PC-9 (cell line): ENCODE data around the gene LRRC4C. TPM values are rescaled to one million over a fixed set of nuclear protein-coding genes. Genes with fewer than 3 reads are reported as not detected.

Experiments
- BruUV-seq: library from RNA; stranded (reverse); fragments of 400-500 nt; replicated peaks from 2 replicates; lab custom pipeline; 2021; lab: Mats Ljungman, UMichigan
- CTCF ChIA-PET: fragments of 300-600 bp; sonication (Branson Sonifier 250); formaldehyde crosslinking; loops from one replicate; lab custom pipeline; 2022; ENCODE audit warnings: antibody characterized with exemption; lab: Charles Lee
- POLR2A ChIA-PET: fragments of 300-600 bp; sonication (Branson Sonifier 250); formaldehyde crosslinking; loops from one replicate; lab custom pipeline; 2022; ENCODE audit warnings: antibody characterized with exemption; ENCODE audit not compliant: unreplicated experiment; lab: Charles Lee
- DNase-seq, 2 experiments: peaks; one replicate each; pipeline versions ENCODE4 v3.0.0 to v3.0.0-alpha.2; 2015 to 2022; ENCODE audit warnings: mixed read lengths in 1 of 2
- H2AFZ ChIP-seq: fragments of 200-600 bp; sonication (generic); 2 replicates; pipeline ENCODE4 v1.8.1; 2017; ENCODE audit warnings: antibody characterized with exemption
- H3F3A ChIP-seq: fragments of 200-600 bp; sonication (generic); 2 replicates; pipeline ENCODE4 v1.8.1; 2017; ENCODE audit warnings: antibody characterized with exemption, mild to moderate bottlenecking, low read depth; ENCODE audit not compliant: insufficient read depth
- H3K27ac ChIP-seq: fragments of 200-600 bp; sonication (generic); 2 replicates; pipeline ENCODE4 v1.6.1; 2016; ENCODE audit warnings: mixed run types
- H3K27me3 ChIP-seq: fragments of 200-600 bp; sonication (generic); 2 replicates; pipeline ENCODE4 v1.6.1; 2016; ENCODE audit warnings: low read depth, mixed run types; ENCODE audit not compliant: insufficient read depth
- H3K36me3 ChIP-seq: fragments of 200-600 bp; sonication (generic); 2 replicates; pipeline ENCODE4 v1.6.1; 2016; ENCODE audit warnings: low read depth, mixed run types
- H3K4me1 ChIP-seq: fragments of 200-600 bp; sonication (generic); replicated peaks from 2 replicates; pipeline ENCODE4 v1.6.1; 2016; ENCODE audit warnings: mixed run types; ENCODE audit not compliant: insufficient read depth
- H3K4me2 ChIP-seq: fragments of 200-600 bp; sonication (generic); 2 replicates; pipeline ENCODE4 v1.6.1; 2017; ENCODE audit warnings: mixed run types
- H3K4me3 ChIP-seq: fragments of 200-600 bp; sonication (generic); 2 replicates; pipeline ENCODE4 v1.6.1; 2016; ENCODE audit warnings: mixed run types
- H3K79me2 ChIP-seq: fragments of 200-600 bp; sonication (generic); 2 replicates; pipeline ENCODE4 v1.6.1; 2017; ENCODE audit warnings: low read depth, mixed run types
- H3K9me2 ChIP-seq: fragments of 200-600 bp; sonication (generic); 2 replicates; pipeline ENCODE4 v1.8.1; 2017; ENCODE audit warnings: mild to moderate bottlenecking; ENCODE audit not compliant: insufficient read depth
- H3K9me3 ChIP-seq: fragments of 200-600 bp; sonication (generic); 2 replicates; pipeline ENCODE4 v1.8.1; 2016; ENCODE audit warnings: low read depth; ENCODE audit not compliant: insufficient read depth
- H4K20me1 ChIP-seq: fragments of 200-600 bp; sonication (generic); 2 replicates; pipeline ENCODE4 v1.8.1; 2017; ENCODE audit not compliant: insufficient read depth
- EZH2 ChIP-seq: fragments of 200-600 bp; sonication (generic); IDR thresholded peaks from 2 replicates; pipeline ENCODE4 v1.8.0; 2017; ENCODE audit warnings: antibody characterized with exemption, low read depth
- intact Hi-C: fragments of 100-400 bp; cut with micrococcal nuclease; formaldehyde crosslinking; loops from one replicate; pipeline ENCODE4 v1.10.0; 2022; ENCODE audit not compliant: unreplicated experiment
- total RNA-seq: library from RNA; stranded (reverse); gene quantifications from 2 replicates; pipeline ENCODE4 v1.2.3, GENCODE V29; 2021
- TF ChIP-seq, protein P1 (sequence below): fragments of 200-600 bp; sonication (generic); conservative IDR thresholded peaks from 2 replicates; pipeline ENCODE4 v1.6.1; 2017; ENCODE audit warnings: mixed run types, antibody characterized with exemption, mild to moderate bottlenecking, moderate library complexity

LRRC4C gene
- total RNA-seq, 1 experiment from 2014 or later: not detected

DNA sequence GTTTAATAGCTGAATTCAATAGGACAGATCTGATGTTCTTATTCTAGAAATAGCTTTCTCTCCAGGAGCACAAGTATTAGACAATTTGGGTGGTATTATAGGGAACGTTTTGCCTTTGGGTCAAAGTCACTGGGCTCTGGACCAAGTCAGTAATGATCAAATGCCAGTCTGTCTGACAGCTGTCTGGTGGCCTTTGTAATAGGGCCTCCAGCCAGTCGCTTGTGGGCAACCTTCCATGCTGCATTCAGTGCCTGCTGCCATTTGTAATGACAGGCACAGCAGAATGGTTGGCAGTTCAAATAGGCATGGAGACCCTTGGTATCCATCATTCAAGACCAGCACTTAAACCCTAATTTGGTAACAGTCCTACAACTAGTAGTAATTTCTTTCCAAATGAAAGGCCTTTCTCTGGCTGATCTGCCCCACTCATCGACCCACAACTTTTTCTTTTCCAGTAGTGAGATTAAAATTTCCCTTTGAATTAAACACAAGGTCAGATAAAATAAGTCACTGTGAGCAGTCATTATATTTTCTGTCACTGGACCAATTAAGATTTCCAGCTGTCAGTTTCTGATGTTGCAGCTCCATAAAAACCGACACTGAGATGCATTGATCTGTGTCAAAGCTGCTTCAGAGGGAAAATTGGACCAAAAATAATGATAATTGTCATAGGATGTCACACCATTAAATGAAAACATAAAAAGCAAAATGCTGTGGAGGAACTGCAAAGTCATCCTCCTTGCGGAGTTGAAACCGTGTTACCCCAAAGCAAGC is 1038.1 kb downstream of the LRRC4C start:
- intact Hi-C loops: no loop called here
- DNase-seq: no peak
- CTCF ChIA-PET: no interaction called here

DNA sequence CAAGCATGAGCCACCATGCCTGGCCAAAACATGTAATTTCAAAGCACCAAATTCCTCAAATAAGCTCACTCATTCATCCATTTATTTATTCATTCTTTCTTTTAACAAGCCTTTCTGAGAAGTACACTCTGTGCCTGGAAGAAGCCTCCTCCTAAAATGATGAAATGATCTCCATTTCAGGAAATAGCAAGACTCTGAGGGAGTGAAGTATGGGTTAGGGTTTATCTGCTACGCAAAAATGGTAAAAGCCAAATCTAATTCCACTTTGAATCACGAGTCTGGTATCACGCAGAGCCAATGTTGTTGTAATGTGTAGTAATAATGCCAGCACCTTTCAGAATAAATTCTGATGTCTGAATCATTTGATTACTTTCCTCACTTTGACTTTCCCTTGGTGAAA is 1041.8 kb downstream of the LRRC4C start:
- Histone ChIP-seq H4K20me1 (no peaks in the 10 kb centered on the region), H3F3A (no peaks in the 10 kb centered on the region), H3K4me3 (no peak overlapping the region), H3K9me3 (no peaks in the 10 kb centered on the region), H3K4me1 (no peaks in the 10 kb centered on the region), H3K27ac (no peak overlapping the region), H2AFZ (no peak overlapping the region), H3K36me3 (no peaks in the 10 kb centered on the region), H3K4me2 (no peak overlapping the region), H3K27me3 (no peaks in the 10 kb centered on the region), H3K79me2 (no peaks in the 10 kb centered on the region), H3K9me2 (no peaks in the 10 kb centered on the region)
- ChIA-PET POLR2A (no interaction called here), CTCF (no interaction called here)
- intact Hi-C loops: no loop called here
- DNase-seq: no peak
- TF ChIP-seq EZH2: no peak
- TF ChIP-seq, protein P1, sequence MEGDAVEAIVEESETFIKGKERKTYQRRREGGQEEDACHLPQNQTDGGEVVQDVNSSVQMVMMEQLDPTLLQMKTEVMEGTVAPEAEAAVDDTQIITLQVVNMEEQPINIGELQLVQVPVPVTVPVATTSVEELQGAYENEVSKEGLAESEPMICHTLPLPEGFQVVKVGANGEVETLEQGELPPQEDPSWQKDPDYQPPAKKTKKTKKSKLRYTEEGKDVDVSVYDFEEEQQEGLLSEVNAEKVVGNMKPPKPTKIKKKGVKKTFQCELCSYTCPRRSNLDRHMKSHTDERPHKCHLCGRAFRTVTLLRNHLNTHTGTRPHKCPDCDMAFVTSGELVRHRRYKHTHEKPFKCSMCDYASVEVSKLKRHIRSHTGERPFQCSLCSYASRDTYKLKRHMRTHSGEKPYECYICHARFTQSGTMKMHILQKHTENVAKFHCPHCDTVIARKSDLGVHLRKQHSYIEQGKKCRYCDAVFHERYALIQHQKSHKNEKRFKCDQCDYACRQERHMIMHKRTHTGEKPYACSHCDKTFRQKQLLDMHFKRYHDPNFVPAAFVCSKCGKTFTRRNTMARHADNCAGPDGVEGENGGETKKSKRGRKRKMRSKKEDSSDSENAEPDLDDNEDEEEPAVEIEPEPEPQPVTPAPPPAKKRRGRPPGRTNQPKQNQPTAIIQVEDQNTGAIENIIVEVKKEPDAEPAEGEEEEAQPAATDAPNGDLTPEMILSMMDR: no peak
- BruUV-seq: no TSS peak

More for the DNA sequence above, 1038.1 kb downstream of the LRRC4C start:
- BruUV-seq: no TSS peak
- POLR2A ChIA-PET: no interaction called here
- Histone ChIP-seq H3K79me2 (no peaks in the 10 kb centered on the region), H3F3A (no peaks in the 10 kb centered on the region), H3K9me2 (no peaks in the 10 kb centered on the region), H3K4me1 (no peaks in the 10 kb centered on the region), H3K27me3 (no peaks in the 10 kb centered on the region), H3K4me3 (no peak overlapping the region), H3K4me2 (no peak overlapping the region), H3K27ac (no peak overlapping the region), H2AFZ (no peak overlapping the region), H3K36me3 (no peaks in the 10 kb centered on the region), H4K20me1 (no peaks in the 10 kb centered on the region), H3K9me3 (no peaks in the 10 kb centered on the region)
- no peak for TF ChIP-seq EZH2
- TF ChIP-seq, protein P1: no peak

DNA sequence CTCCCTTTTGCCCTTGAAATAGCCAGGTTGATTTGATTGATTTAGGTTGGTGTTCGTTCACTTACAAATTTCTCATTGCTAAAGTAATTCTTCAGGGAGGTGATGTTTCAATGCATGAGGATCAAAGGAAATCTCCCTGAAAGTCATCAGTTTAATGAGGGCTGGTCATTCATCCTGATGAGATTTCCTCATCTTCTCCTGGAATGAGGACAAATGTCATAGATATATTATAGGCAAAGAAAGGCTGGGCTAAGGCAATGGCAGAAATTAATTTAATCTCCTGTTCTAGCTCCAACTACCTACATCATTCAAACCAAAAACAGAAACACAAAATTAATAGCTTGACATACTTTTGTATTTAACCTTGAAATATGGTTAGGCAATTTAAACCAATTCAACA is 1052.1 kb downstream of the LRRC4C start:
- ChIA-PET CTCF (no interaction called here), POLR2A (no interaction called here)
- Histone ChIP-seq H3K27me3 (no peaks in the 10 kb centered on the region), H2AFZ (no peak overlapping the region), H3K4me3 (no peak overlapping the region), H3K9me2 (no peaks in the 10 kb centered on the region), H3K9me3 (no peaks in the 10 kb centered on the region), H3K4me1 (no peaks in the 10 kb centered on the region), H3K36me3 (no peaks in the 10 kb centered on the region), H3K4me2 (no peak overlapping the region), H3F3A (no peaks in the 10 kb centered on the region), H4K20me1 (no peaks in the 10 kb centered on the region), H3K27ac (no peak overlapping the region), H3K79me2 (no peaks in the 10 kb centered on the region)
- intact Hi-C loops: no loop called here
- BruUV-seq: no TSS peak
- TF ChIP-seq, protein P1: no peak
- TF ChIP-seq EZH2: no peak
- DNase-seq: no peak
